Neural progenitor cell (in vitro differentiated cells): ENCODE measurements around the gene NKPD1. TPM values are rescaled to one million over a fixed set of nuclear protein-coding genes. Genes with fewer than 3 reads are reported as not detected.

Experiments
- DNase-seq: peaks from one replicate; pipeline ENCODE4 v3.0.0-alpha.2; 2016; ENCODE audit warnings: low spot score
- H2AFZ ChIP-seq: fragments of 200-600 bp; sonication (generic); replicated peaks from 2 replicates; pipeline ENCODE4 v1.6.1; 2016; ENCODE audit warnings: antibody characterized with exemption
- H3F3A ChIP-seq: fragments of 200-600 bp; sonication (generic); 2 replicates; pipeline ENCODE4 v1.6.1; 2016; ENCODE audit warnings: antibody characterized with exemption, low read depth
- H3K27ac ChIP-seq: fragments of 200-600 bp; sonication (generic); 2 replicates; pipeline ENCODE4 v1.5.1; 2016; ENCODE audit warnings: mild to moderate bottlenecking
- H3K27me3 ChIP-seq: fragments of 200-600 bp; sonication (generic); 2 replicates; pipeline ENCODE4 v1.6.1; 2016; ENCODE audit warnings: mild to moderate bottlenecking, moderate library complexity
- H3K36me3 ChIP-seq: fragments of 200-600 bp; sonication (generic); 2 replicates; pipeline ENCODE4 v1.5.1; 2016
- H3K4me1 ChIP-seq: fragments of 200-600 bp; sonication (generic); 2 replicates; pipeline ENCODE4 v1.6.1; 2016; ENCODE audit warnings: mixed run types
- H3K4me2 ChIP-seq: fragments of 200-600 bp; sonication (generic); 2 replicates; pipeline ENCODE4 v1.6.1; 2016
- H3K4me3 ChIP-seq: fragments of 200-600 bp; sonication (generic); 2 replicates; pipeline ENCODE4 v1.5.1; 2016
- H3K79me2 ChIP-seq: fragments of 200-600 bp; sonication (generic); 2 replicates; pipeline ENCODE4 v1.6.1; 2016; ENCODE audit warnings: low read depth
- H3K9ac ChIP-seq: fragments of 200-600 bp; sonication (generic); 2 replicates; pipeline ENCODE4 v1.6.1; 2016
- H3K9me3 ChIP-seq: fragments of 200-600 bp; sonication (generic); 2 replicates; pipeline ENCODE4 v1.5.1; 2016; ENCODE audit warnings: low read depth
- H4K20me1 ChIP-seq: fragments of 200-600 bp; sonication (generic); 2 replicates; pipeline ENCODE4 v1.6.1; 2016; ENCODE audit warnings: low read depth
- H3K27ac Mint-ChIP-seq: 3 replicates; pipeline ENCODE4 v1.8.0; 2021; ENCODE audit warnings: mixed read lengths
- H3K27me3 Mint-ChIP-seq: 2 replicates; pipeline ENCODE4 v1.8.0; 2022; ENCODE audit warnings: low read depth, mild to moderate bottlenecking, inconsistent platforms, moderate library complexity, mixed read lengths; ENCODE audit not compliant: insufficient read depth
- H3K36me3 Mint-ChIP-seq: 3 replicates; pipeline ENCODE4 v1.8.0; 2021; ENCODE audit warnings: mixed read lengths
- H3K4me1 Mint-ChIP-seq: 3 replicates; pipeline ENCODE4 v1.8.0; 2021; ENCODE audit warnings: mixed read lengths
- H3K4me3 Mint-ChIP-seq: 3 replicates; pipeline ENCODE4 v1.8.0; 2021; ENCODE audit warnings: mild to moderate bottlenecking, moderate library complexity, mixed read lengths
- H3K9me3 Mint-ChIP-seq: 3 replicates; pipeline ENCODE4 v1.8.0; 2020; ENCODE audit warnings: mixed read lengths
- EZH2 ChIP-seq: fragments of 200-600 bp; sonication (generic); IDR thresholded peaks from 2 replicates; pipeline ENCODE4 v1.6.1; 2017; ENCODE audit warnings: antibody characterized with exemption, mild to moderate bottlenecking, moderate library complexity
- EZH2phosphoT487 ChIP-seq: fragments of 200-600 bp; sonication (generic); IDR thresholded peaks from 2 replicates; pipeline ENCODE4 v1.6.1; 2017; ENCODE audit warnings: antibody characterized with exemption
- total RNA-seq: library from RNA; depleted of rRNA; stranded (reverse); fragments of >200 nt; gene quantifications from 2 replicates; pipeline ENCODE4 v1.2.3, GENCODE V29; 2015; ENCODE audit warnings: low replicate concordance
- TF ChIP-seq, protein P1 (sequence below): fragments of 200-600 bp; sonication (generic); IDR thresholded peaks from 2 replicates; pipeline ENCODE4 v1.5.1; 2017; ENCODE audit warnings: antibody characterized with exemption, mild to moderate bottlenecking

NKPD1 gene
- total RNA-seq, 1 donor from 2014 or later = 0.02 TPM

DNA sequence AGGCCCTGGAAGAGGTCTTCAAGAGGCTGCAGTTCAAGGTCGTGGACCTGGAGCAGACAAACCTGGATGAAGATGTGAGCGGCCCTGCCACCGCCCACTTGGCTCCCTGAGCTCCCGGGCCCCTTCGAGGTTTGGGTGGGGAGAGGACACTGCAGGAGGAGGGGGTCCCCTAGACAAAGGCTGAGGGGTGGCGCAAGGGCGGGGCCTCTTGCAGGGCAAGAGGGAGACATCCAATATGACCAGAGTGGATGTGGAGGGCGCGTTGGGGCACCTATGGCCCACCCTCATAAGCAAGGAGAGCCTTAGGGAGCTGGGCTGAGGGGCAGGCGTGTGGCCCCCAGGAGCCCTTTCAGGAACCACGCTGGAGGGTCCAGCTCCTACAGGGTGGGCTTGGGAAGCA lies 20.2 kb downstream of the NKPD1 start:
- H3K27ac Mint-ChIP-seq = no peak overlapping the region
- Histone ChIP-seq H3K4me3 (no peak overlapping the region), H3K36me3 (no peaks in the 10 kb centered on the region), H3K9ac (no peak overlapping the region), H3K27ac (no peak overlapping the region), H2AFZ (no peak overlapping the region), H3K9me3 (no peaks in the 10 kb centered on the region), H4K20me1 (peaks cover 34% of the 10 kb centered on the region), H3K4me2 (no peak overlapping the region), H3K27me3 (no peaks in the 10 kb centered on the region), H3K4me1 (peaks cover 13% of the 10 kb centered on the region), H3F3A (no peaks in the 10 kb centered on the region), H3K79me2 (peaks cover 15% of the 10 kb centered on the region)
- DNase-seq = no peak
- H3K27me3 Mint-ChIP-seq = peaks cover 5% of the 10 kb centered on the region
- no peaks in the 10 kb centered on the region for H3K9me3 Mint-ChIP-seq
- TF ChIP-seq, protein P1, sequence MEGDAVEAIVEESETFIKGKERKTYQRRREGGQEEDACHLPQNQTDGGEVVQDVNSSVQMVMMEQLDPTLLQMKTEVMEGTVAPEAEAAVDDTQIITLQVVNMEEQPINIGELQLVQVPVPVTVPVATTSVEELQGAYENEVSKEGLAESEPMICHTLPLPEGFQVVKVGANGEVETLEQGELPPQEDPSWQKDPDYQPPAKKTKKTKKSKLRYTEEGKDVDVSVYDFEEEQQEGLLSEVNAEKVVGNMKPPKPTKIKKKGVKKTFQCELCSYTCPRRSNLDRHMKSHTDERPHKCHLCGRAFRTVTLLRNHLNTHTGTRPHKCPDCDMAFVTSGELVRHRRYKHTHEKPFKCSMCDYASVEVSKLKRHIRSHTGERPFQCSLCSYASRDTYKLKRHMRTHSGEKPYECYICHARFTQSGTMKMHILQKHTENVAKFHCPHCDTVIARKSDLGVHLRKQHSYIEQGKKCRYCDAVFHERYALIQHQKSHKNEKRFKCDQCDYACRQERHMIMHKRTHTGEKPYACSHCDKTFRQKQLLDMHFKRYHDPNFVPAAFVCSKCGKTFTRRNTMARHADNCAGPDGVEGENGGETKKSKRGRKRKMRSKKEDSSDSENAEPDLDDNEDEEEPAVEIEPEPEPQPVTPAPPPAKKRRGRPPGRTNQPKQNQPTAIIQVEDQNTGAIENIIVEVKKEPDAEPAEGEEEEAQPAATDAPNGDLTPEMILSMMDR = no peak
- TF ChIP-seq EZH2phosphoT487 = no peak
- no peak for TF ChIP-seq EZH2
- H3K36me3 Mint-ChIP-seq = peaks cover 7% of the 10 kb centered on the region
- peaks cover 16% of the 10 kb centered on the region for H3K4me1 Mint-ChIP-seq
- no peak overlapping the region for H3K4me3 Mint-ChIP-seq

GRCh38 chr19:45140144-45140503 lies 20.7 kb downstream of the NKPD1 start:
- Mint-ChIP-seq H3K36me3 (peaks cover 7% of the 10 kb centered on the region), H3K27me3 (peaks cover 5% of the 10 kb centered on the region), H3K4me3 (no peak overlapping the region), H3K4me1 (peaks cover 16% of the 10 kb centered on the region), H3K27ac (no peak overlapping the region), H3K9me3 (no peaks in the 10 kb centered on the region)
- Histone ChIP-seq H3K9ac (no peak overlapping the region), H3K36me3 (no peaks in the 10 kb centered on the region), H2AFZ (no peak overlapping the region), H3K79me2 (peaks cover 19% of the 10 kb centered on the region), H3K9me3 (no peaks in the 10 kb centered on the region), H3K27me3 (no peaks in the 10 kb centered on the region), H3K4me2 (no peak overlapping the region), H3K27ac (no peak overlapping the region), H3F3A (no peaks in the 10 kb centered on the region), H4K20me1 (peaks cover 38% of the 10 kb centered on the region), H3K4me3 (no peak overlapping the region), H3K4me1 (peaks cover 13% of the 10 kb centered on the region)
- DNase-seq = no peak
- TF ChIP-seq EZH2 (no peak), EZH2phosphoT487 (no peak)
- TF ChIP-seq, protein P1 = no peak

GRCh38 chr19:45139286-45140143 lies 21.3 kb downstream of the NKPD1 start:
- DNase-seq = no peak
- Histone ChIP-seq H3K4me2 (no peak overlapping the region), H3K9ac (no peak overlapping the region), H3F3A (no peaks in the 10 kb centered on the region), H3K27me3 (no peaks in the 10 kb centered on the region), H3K9me3 (no peaks in the 10 kb centered on the region), H3K79me2 (peaks cover 23% of the 10 kb centered on the region), H2AFZ (no peak overlapping the region), H3K27ac (no peak overlapping the region), H4K20me1 (peaks cover 43% of the 10 kb centered on the region), H3K36me3 (no peaks in the 10 kb centered on the region), H3K4me1 (peaks cover 13% of the 10 kb centered on the region), H3K4me3 (no peak overlapping the region)
- peaks cover 16% of the 10 kb centered on the region for H3K4me1 Mint-ChIP-seq
- no peak for TF ChIP-seq EZH2
- TF ChIP-seq, protein P1 = no peak
- TF ChIP-seq EZH2phosphoT487 = no peak
- H3K9me3 Mint-ChIP-seq = no peaks in the 10 kb centered on the region
- no peak overlapping the region for H3K27ac Mint-ChIP-seq
- peaks cover 7% of the 10 kb centered on the region for H3K36me3 Mint-ChIP-seq
- no peak overlapping the region for H3K4me3 Mint-ChIP-seq
- peaks cover 5% of the 10 kb centered on the region for H3K27me3 Mint-ChIP-seq
